Activated gamma-delta T cell treated with Interleukin-2 at 50 U/mL for 16 hours (primary cell): ENCODE measurements around the gene ZNRF4.
"Not testable (repeated sequence)": the region's sequence is repeated elsewhere in the genome, so short reads cannot be mapped to it uniquely, and the experiment has no call there.

ENCODE experiments used
- DNase-seq: peaks from one replicate; pipeline ENCODE4 v3.0.0-alpha.2; 2020

The ZNRF4 gene

DNA sequence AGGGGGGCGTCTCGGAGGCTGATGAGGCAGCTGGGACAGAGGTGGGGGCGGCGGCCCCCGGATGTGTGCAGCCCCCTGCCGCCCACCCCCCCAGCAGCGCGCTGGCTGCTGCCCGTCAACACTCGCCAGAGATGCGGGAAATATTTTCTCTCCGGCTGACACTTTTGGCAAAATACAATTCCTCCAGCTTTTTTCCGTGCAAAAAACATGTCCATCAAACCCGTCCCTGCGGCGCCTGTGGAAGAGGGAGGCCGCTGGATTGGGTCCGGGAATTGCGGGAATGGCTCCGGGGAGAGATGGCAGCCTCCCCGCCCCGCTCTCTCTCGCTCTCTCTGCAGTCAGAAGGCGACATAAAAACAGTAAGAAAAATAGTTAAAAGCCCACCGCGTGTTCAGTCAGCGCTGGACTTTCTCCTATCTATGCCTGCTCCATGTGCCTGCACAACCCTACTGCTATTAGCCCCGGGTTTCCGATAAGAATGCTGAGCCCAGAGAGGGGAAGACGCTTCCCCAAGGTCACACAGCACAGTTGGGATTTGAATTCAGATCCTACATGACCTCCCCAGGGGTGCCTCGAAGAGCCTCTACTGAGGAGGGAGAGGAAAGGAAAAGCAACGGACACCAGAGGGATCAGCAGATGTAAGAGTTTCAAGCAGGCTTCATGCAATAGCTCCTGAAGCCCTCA, 23.2 kb downstream of the ZNRF4 start:
- no peak for DNase-seq

DNA sequence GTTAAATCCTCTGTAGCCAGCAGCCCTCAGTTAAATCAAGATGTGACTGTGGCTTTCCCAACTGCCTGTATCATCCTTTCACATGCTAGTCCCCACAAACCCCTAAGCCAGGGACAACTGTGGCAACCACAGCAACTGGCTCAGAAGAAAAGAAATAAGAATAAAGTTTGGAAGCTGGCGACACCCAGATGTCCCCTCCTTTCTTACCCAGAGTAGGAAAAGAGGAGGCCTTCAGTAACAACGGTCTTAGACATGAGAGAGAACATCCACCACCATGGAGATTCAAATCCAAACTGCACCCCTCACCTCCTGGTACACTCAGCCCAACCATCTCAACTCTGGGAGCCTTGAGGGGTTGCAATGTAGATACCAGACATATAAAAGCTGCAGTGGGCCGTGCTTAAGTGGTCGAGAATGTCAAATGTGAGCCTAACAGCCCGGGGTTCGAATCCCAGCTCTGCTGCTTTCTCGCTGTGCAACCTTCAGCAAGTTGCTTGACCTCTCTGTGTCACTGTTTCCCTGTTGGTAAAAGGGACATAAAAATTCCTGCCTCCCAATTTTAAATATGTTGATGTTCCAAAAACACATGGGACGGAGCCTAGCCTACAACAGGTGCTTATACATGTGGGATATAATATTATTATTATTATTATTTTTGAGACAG, 23.8 kb downstream of the ZNRF4 start:
- DNase-seq: no peak

GRCh38 chr19:5479958-5480357, 24.7 kb downstream of the ZNRF4 start:
- DNase-seq: no peak

- DNase-seq: no peak
Measured at GRCh38 chr19:5480427-5480836, 25.2 kb downstream of the ZNRF4 start.

GRCh38 chr19:5481957-5482356, 26.7 kb downstream of the ZNRF4 start:
- DNase-seq: no peak

DNA sequence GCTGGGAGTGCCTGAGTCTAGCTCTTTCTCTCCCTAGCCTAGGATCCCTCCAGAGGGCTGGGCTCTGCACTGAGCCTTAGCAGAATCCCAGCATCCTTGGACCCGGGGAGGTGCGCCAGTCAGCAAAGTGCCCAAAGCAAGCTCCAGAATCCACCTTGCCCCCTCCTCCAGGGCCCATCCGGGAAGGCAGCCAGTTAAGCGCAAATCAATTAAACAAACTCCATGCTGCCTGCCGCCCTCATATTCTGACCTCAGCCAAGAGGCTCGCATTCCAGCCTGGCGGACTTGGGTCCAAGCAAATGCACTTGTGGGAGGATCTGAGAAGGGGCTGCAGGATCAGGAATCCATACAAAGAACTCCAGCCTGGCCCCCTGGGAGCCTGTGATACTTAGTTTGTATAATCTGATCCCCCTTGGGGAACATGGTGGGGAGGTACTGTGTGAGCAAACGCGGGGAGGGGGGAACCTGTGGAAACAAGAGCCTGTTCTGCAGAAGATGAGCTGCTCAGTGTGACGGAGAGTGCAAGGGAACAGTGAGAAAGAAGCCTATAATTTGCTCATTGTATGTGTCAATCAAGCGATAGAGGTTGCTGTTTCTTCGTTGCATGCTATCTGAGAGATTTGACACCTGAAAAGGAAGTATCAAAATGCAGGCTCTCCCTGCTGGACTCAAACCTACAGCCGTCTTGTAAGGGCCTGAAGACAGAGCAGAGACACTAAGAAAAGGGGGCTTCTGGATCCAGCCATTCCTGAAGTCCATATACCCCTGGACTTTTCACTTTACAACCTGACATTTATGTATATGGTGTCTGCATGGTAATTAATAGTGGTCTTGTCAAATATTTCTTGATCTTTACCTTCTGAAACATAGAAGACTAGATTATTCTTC, 29.4 kb downstream of the ZNRF4 start:
- DNase-seq: no peak

- DNase-seq: no peak
Measured at GRCh38 chr19:5485286-5485636, 30.0 kb downstream of the ZNRF4 start.

DNA sequence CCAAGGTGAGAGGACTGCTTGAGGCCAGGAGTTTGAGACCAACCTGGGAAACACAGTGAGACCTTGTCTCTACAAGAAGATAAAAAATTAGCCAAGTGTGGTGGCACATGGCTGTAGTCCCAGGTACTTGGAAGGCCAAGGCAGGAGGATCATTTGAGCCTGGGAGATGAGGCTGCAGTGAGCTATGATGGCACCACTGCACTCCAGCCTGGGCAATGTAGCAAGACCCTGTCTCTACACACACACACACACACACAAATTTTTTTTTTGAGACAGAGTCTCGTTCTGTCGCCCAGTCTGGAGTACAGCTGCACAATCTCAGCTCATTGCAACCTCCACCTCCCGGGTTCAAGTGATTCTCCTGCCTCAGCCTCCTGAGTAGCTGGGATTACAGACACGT, 30.4 kb downstream of the ZNRF4 start:
- DNase-seq: not testable (repeated sequence)

DNA sequence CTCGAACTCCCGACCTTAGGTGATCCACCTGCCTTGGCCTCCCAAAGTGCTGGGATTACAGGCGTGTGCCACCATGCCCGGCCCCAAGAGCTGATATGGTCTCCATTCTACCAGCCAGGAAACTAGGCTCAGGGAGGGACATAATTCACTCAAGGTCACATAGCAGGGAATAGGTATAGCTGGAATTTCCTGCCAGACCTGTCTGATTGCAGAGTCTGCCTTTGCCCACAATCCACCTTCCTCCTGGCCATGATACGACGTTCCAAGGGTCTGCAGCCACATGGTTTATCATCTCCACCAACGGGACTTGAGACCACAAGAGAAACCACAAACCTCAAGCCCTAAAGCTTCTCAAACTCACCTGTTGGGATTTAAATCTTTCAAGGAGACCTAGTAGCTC, 32.0 kb downstream of the ZNRF4 start:
- DNase-seq: no peak

DNA sequence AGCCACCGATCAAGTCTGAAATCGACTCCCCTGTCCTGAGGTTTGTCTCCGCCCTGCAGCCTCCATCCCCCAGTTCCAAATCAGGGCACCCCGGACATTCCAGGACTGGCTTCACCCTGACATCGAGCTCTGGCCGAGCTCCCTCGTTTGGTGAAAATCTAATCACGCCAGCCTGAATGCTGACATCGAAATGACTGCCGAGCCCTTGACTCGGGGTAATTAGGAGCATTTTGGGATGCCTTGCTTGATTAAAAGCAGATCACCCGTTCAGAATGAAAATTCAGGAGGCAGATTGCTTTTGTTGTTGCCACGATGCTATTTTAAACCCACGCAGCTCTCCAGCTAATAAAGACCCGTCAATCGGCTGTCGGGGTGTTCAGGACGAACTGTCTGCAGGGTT, 34.3 kb downstream of the ZNRF4 start:
- no peak for DNase-seq

DNA sequence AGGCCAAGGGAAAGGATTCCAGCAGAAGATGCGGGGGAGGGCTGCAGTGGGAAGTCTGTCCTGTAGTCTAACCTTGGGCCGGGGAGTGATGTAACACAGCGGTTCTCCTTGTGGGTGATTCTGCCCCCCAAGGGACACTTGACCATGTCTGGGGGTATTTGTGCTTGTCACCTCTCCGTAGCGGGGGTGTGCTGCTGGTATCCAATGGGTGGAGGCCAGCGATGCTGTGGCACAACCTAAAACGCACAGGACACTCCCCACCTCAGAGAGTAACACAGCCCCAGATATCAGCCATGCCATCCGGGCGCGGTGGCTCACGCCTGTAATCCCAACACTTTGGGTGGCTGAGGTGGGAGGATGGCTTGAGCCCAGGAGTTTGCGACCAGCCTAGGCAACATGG, 36.3 kb downstream of the ZNRF4 start:
- DNase-seq: no peak

GRCh38 chr19:5492281-5492634, 37.0 kb downstream of the ZNRF4 start:
- DNase-seq: no peak

DNA sequence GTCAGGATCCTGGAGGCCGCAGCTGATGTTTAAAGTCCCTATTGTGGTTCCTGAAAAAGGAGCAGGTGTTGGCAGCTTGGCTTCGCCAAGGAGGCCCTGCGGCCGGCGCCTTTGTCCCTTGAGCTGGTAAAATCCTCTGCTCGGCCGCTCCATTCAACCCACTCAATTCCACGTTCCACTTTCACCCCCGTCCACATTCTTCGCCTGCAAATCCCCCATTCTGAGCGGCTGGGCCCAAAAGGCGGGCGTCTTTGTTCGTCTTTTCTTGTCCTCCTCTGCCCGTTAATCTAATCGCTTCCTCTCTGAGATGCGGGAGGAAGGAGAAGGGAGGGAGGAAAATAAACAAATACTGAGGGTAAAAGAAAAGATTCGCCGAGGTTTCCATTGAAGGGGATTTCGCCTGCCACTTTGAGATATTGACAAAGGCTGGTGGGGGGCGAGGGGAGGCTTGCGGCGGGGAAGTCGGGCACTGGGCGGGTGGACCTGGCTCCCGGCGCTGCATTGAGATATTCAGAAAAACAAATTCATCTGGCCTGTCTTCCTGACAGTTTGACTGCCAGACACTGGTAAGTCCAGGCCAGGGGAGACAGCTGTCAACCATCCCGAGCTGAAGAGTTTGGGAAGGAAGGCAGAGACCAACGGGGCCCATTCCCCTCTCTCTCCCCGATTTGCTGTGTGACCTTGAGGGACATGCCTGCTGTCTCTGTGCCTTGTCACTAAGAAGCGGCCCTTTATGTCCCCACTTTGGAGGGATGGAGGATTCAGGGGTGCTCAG, 37.6 kb downstream of the ZNRF4 start:
- no peak for DNase-seq

GRCh38 chr19:5494773-5495172, 39.6 kb downstream of the ZNRF4 start:
- no peak for DNase-seq

GRCh38 chr19:5495792-5496191, 40.6 kb downstream of the ZNRF4 start:
- DNase-seq: no peak

- DNase-seq: no peak
Measured at GRCh38 chr19:5497297-5497696, 42.1 kb downstream of the ZNRF4 start.

GRCh38 chr19:5498830-5499550, 43.8 kb downstream of the ZNRF4 start:
- no peak for DNase-seq

- no peak for DNase-seq
Measured at GRCh38 chr19:5501907-5502306, 46.7 kb downstream of the ZNRF4 start.

- no peak for DNase-seq
Measured at GRCh38 chr19:5503598-5503997, 48.4 kb downstream of the ZNRF4 start.

DNA sequence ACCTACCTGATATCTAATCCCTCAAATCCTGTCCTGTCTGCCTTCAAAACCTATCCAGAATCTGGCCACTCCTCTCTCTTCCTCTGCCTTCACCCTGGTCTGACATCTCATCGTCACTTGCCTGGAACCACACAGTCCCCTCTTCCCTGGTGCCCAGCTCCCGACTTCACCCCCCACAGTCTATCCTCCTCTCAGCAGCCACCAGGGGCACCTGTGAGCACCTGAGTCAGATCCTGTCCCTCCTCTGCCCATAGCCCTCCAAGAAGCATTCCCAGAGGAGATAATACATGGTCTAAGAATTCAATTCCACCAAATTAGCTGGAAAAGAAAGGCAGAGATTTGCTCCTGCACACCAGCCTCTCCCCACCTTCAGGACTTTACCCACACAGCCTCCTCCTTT, 48.9 kb downstream of the ZNRF4 start:
- DNase-seq: no peak
